SU-DHL-6 (cell line): ENCODE data around the gene NYNRIN.

Experiments
- H2AFZ ChIP-seq: fragments of 200-600 bp; sonication (generic); 2 replicates; pipeline ENCODE4 v1.6.1; 2014; ENCODE audit warnings: low read depth, mild to moderate bottlenecking, moderate library complexity, mixed read lengths, antibody characterized with exemption, low read length; ENCODE audit not compliant: severe bottlenecking
- H3F3A ChIP-seq: fragments of 200-600 bp; shearing (Covaris generic); 2 replicates; pipeline ENCODE4 v1.6.0; 2016; ENCODE audit warnings: antibody characterized with exemption, mild to moderate bottlenecking; ENCODE audit not compliant: insufficient read depth
- H3K27ac ChIP-seq: fragments of 200-600 bp; sonication (generic); 2 replicates; pipeline ENCODE4 v1.5.1; 2016; ENCODE audit warnings: low read depth, mild to moderate bottlenecking, low read length, moderate library complexity, mixed read lengths
- H3K27me3 ChIP-seq: fragments of 200-600 bp; sonication (generic), shearing (Covaris generic); 2 replicates; pipeline ENCODE4 v1.6.0; 2014; ENCODE audit warnings: mild to moderate bottlenecking, low read length
- H3K36me3 ChIP-seq: fragments of 200-600 bp; sonication (generic); 2 replicates; pipeline ENCODE4 v1.6.1; 2014; ENCODE audit warnings: mild to moderate bottlenecking, low read length, mixed read lengths
- H3K4me2 ChIP-seq: fragments of 300-600, 200-600 bp; shearing (Covaris generic), sonication (generic); 2 replicates; pipeline ENCODE4 v1.6.0; 2014; ENCODE audit warnings: low read length, low read depth, mild to moderate bottlenecking; ENCODE audit not compliant: poor library complexity, severe bottlenecking
- H3K4me3 ChIP-seq: fragments of 200-600 bp; sonication (generic); 2 replicates; pipeline ENCODE4 v1.5.1; 2014; ENCODE audit warnings: antibody characterized with exemption, low read length, mild to moderate bottlenecking, mixed read lengths; ENCODE audit not compliant: insufficient read depth, poor library complexity, severe bottlenecking
- H3K79me2 ChIP-seq: fragments of 200-600 bp; sonication (generic); 2 replicates; pipeline ENCODE4 v1.6.1; 2014; ENCODE audit warnings: mild to moderate bottlenecking, low read length, moderate library complexity; ENCODE audit not compliant: insufficient read depth
- H3K9ac ChIP-seq: fragments of 200-600 bp; sonication (generic); 2 replicates; pipeline ENCODE4 v1.7.0; 2014; ENCODE audit warnings: mild to moderate bottlenecking, low read length
- H3K9me2 ChIP-seq: fragments of 200-600 bp; sonication (generic); replicated peaks from 2 replicates; pipeline ENCODE4 v1.6.1; 2014; ENCODE audit warnings: low read length; ENCODE audit not compliant: insufficient read depth
- H3K9me3 ChIP-seq: fragments of 200-600 bp; sonication (generic); 2 replicates; pipeline ENCODE4 v1.6.1; 2014; ENCODE audit warnings: low read length, mixed read lengths; ENCODE audit not compliant: insufficient read depth
- H4K20me1 ChIP-seq: fragments of 200-600 bp; sonication (generic); 2 replicates; pipeline ENCODE4 v1.6.1; 2014; ENCODE audit warnings: low read depth, mild to moderate bottlenecking, antibody characterized with exemption, low read length, moderate library complexity, mixed read lengths
- EZH2phosphoT487 ChIP-seq: fragments of 200-600 bp; sonication (generic), shearing (Covaris generic); conservative IDR thresholded peaks from 2 replicates; pipeline ENCODE4 v1.6.1; 2018; ENCODE audit warnings: mild to moderate bottlenecking, antibody characterized with exemption, low read length, moderate library complexity, mixed read lengths
- TF ChIP-seq, protein P1 (sequence below): fragments of 200-600 bp; sonication (generic); IDR thresholded peaks from one replicate; pipeline ENCODE4 v1.5.1; 2017; ENCODE audit warnings: antibody characterized with exemption, mild to moderate bottlenecking, low read length, moderate library complexity; ENCODE audit not compliant: insufficient read depth, poor library complexity, severe bottlenecking

Gene NYNRIN

DNA sequence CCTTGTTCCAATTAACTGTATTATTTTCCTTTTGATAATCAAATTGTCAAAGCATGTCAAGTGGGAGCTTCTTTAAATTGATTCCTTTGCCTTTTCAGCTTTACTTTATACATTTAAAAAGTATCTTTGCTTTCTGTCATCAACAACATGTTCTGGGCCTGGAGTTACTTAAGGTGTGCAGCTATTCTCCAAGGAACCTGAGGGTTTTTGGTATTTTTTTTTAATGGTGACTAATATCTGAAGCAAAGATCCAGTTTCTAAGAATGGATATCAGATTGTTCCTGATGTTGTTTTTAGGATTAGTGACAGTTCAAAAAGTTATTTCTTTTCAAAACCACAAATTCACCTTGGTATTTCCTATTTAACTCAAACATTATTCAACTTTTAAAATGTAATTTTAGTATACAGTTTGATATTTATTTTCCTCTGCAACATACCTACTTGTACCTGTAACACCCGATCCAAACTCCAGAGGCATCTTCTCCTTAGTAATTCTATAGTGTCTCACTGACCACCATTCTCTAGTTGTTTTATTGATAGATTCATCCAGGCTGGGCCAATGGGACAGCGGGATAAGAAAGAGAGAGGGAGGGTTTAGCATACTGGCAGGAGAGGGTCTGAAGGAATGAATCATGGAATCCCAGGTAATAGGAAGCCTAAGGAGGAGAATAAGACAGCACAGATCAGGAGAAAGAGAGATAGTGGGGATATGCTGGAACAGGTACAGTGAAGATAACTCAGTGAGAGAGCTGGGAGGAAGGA, 27.5 kb downstream of the NYNRIN start:
- no peak overlapping the region for H3K9ac ChIP-seq
- no peak overlapping the region for H2AFZ ChIP-seq
- H3K4me2 ChIP-seq: no peak overlapping the region

GRCh38 chr14:24426912-24427536, 28.2 kb downstream of the NYNRIN start:
- TF ChIP-seq EZH2phosphoT487: no peak
- TF ChIP-seq, protein P1, sequence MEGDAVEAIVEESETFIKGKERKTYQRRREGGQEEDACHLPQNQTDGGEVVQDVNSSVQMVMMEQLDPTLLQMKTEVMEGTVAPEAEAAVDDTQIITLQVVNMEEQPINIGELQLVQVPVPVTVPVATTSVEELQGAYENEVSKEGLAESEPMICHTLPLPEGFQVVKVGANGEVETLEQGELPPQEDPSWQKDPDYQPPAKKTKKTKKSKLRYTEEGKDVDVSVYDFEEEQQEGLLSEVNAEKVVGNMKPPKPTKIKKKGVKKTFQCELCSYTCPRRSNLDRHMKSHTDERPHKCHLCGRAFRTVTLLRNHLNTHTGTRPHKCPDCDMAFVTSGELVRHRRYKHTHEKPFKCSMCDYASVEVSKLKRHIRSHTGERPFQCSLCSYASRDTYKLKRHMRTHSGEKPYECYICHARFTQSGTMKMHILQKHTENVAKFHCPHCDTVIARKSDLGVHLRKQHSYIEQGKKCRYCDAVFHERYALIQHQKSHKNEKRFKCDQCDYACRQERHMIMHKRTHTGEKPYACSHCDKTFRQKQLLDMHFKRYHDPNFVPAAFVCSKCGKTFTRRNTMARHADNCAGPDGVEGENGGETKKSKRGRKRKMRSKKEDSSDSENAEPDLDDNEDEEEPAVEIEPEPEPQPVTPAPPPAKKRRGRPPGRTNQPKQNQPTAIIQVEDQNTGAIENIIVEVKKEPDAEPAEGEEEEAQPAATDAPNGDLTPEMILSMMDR: no peak
- H3K27ac ChIP-seq: no peak overlapping the region
- H4K20me1 ChIP-seq: no peaks in the 10 kb centered on the region
- H3K79me2 ChIP-seq: no peaks in the 10 kb centered on the region
- peaks cover 6% of the 10 kb centered on the region; the same call in 1 of the 2 replicates for H3F3A ChIP-seq
- H3K4me2 ChIP-seq: no peak overlapping the region
- H3K9ac ChIP-seq: no peak overlapping the region
- H3K9me2 ChIP-seq: no peaks in the 10 kb centered on the region
- no peaks in the 10 kb centered on the region for H3K27me3 ChIP-seq
- H3K4me3 ChIP-seq: no peak overlapping the region
- no peaks in the 10 kb centered on the region for H3K36me3 ChIP-seq
- H3K9me3 ChIP-seq: no peaks in the 10 kb centered on the region
- H2AFZ ChIP-seq: no peak overlapping the region

More for the DNA sequence above, 27.5 kb downstream of the NYNRIN start:
- Histone ChIP-seq H3K36me3 (no peaks in the 10 kb centered on the region), H3K27me3 (no peaks in the 10 kb centered on the region), H3F3A (peaks cover 5% of the 10 kb centered on the region; the same call in 1 of the 2 replicates), H4K20me1 (no peaks in the 10 kb centered on the region), H3K79me2 (no peaks in the 10 kb centered on the region), H3K9me3 (no peaks in the 10 kb centered on the region), H3K27ac (no peak overlapping the region), H3K4me3 (no peak overlapping the region), H3K9me2 (no peaks in the 10 kb centered on the region)
- TF ChIP-seq, protein P1: no peak
- no peak for TF ChIP-seq EZH2phosphoT487

DNA sequence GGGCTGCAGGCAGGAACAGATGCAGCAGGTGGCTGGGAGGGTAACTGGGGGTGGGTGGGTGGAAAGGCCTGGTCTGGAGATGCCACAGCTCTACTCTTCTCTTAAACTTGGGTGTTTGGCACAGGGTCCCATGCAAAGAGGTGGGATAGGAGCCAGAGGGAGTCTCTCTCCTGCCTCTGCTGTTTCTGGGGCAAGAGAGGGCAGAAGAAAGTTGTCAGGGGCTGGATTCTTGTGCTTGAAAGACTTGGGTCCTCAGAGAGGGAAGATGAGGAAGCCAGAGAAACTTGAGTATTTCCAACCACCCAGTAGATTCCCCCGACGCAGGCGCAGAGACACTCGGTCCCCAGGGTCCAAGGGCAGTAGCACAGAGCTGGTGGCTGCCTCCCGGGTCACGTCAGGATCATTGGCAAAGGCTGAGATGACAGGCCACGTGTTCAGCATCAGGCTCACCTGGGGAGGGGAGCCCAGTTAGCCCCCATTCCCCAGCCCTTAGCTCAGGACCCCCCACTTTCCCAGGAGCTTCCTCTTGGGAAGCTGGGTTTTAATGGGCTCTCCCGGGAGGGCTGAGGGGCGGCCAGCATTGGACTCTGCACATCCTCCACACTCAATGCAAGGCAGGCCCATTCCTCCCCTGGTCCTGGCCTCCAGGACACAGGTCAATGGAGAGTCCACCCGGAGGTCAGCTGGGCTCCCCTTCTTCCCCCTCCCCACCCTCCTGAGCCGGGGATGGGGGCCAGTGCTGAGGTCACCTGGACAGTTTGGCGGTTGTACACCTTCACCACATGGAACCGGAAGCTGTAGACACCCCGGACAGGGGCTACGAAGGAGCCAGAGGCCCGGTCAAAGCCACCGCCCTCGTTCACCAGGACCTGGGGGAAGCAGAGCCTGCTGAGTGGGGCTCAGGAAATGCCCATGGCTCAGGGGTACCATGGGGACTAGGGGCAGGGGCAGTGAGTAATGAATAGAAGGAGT, 29.0 kb downstream of the NYNRIN start:
- no peak overlapping the region for H3K4me3 ChIP-seq
- H2AFZ ChIP-seq: no peak overlapping the region
- H3K27me3 ChIP-seq: no peaks in the 10 kb centered on the region
- no peaks in the 10 kb centered on the region for H3K36me3 ChIP-seq
- no peaks in the 10 kb centered on the region for H3K9me3 ChIP-seq
- H3K79me2 ChIP-seq: no peaks in the 10 kb centered on the region
- no peaks in the 10 kb centered on the region for H3K9me2 ChIP-seq
- H4K20me1 ChIP-seq: no peaks in the 10 kb centered on the region
- no peak overlapping the region for H3K4me2 ChIP-seq
- TF ChIP-seq, protein P1: no peak
- no peak for TF ChIP-seq EZH2phosphoT487
- no peak overlapping the region for H3K27ac ChIP-seq
- H3K9ac ChIP-seq: no peak overlapping the region
- peaks cover 6% of the 10 kb centered on the region; the same call in 1 of the 2 replicates for H3F3A ChIP-seq
